Stomach (tissue), 19 donors: Measurements from ENCODE around the gene PRMT7. TPM values are rescaled to one million over a fixed set of nuclear protein-coding genes. Genes with fewer than 3 reads are reported as not detected.

ENCODE experiments used
- DNase-seq, 2 donors: peaks; one replicate each; pipeline versions ENCODE4 v3.0.0 to v3.0.0-alpha.2; 2013 to 2019
- H3K27ac ChIP-seq, 5 donors: fragments of 200-600 bp in 4 of 5; sonication (generic) in 4 of 5; one replicate each; pipeline ENCODE4 v1.5.1; 2013 to 2019; ENCODE audit warnings: mild to moderate bottlenecking in 1 of 5, moderate library complexity in 1 of 5
- H3K27me3 ChIP-seq, 3 donors: fragments of 200-600 bp; sonication (generic); one replicate each; pipeline ENCODE4 v1.5.1; 2017 to 2019; ENCODE audit warnings: mixed run types in 1 of 3
- H3K36me3 ChIP-seq, 4 donors: fragments of 200-600 bp; sonication (generic); 1 replicate in 3 of 4; 2 replicates in 1 of 4; pipeline ENCODE4 v1.5.1; 2016 to 2019
- H3K4me1 ChIP-seq, 4 donors: fragments of 200-600 bp; sonication (generic); one replicate each; pipeline ENCODE4 v1.5.1; 2016 to 2019
- H3K4me3 ChIP-seq, 4 donors: fragments of 200-600 bp; sonication (generic) in 3 of 4; one replicate each; pipeline ENCODE4 v1.5.1; 2016 to 2019; ENCODE audit warnings: mild to moderate bottlenecking in 1 of 4
- H3K9me3 ChIP-seq, 4 donors: fragments of 200-600 bp; sonication (generic); one replicate each; pipeline ENCODE4 v1.5.1; 2016 to 2019
- EP300 ChIP-seq: sonication (generic); formaldehyde crosslinking; IDR thresholded peaks from one replicate; pipeline ENCODE4 v1.6.1; 2017; ENCODE audit warnings: antibody characterized with exemption
- POLR2A ChIP-seq, 4 donors: fragments of 450-650 bp; IDR thresholded peaks; one replicate each; pipeline ENCODE4 v1.6.1; 2016; ENCODE audit warnings: antibody characterized with exemption in 4 of 4, control low read depth in 2 of 4, mild to moderate bottlenecking in 1 of 4, moderate library complexity in 1 of 4
- POLR2AphosphoS5 ChIP-seq, 3 donors: sonication (generic); formaldehyde crosslinking; IDR thresholded peaks; one replicate each; pipeline ENCODE4 v1.6.1; 2016; ENCODE audit warnings: antibody characterized with exemption in 3 of 3
- WGBS, 5 donors: extraction: QIAGEN DNeasy Blood & Tissue Kit in 3 of 5; methylation state at CpG; one replicate each; pipeline versions ENCODE4 v1.1.5 to v1.1.7; 2013 to 2018; 5-methylcytosine and 5-hydroxymethylcytosine counted together
- intact Hi-C: fragments of 100-400 bp; cut with DNase I; formaldehyde crosslinking; loops from one replicate; pipeline ENCODE4 v1.15.1; 2023; ENCODE audit warnings: low total_unique reads
- long read RNA-seq, 10 donors: transcript quantifications; one replicate each; lab custom pipeline, GENCODE V29; 2026
- polyA plus RNA-seq, 3 donors: library from polyadenylated mRNA; stranded (reverse); fragments of 200-250 nt; gene quantifications; one replicate each; pipeline ENCODE4 v1.2.3, GENCODE V29; 2013
- total RNA-seq, 5 donors: library from RNA; depleted of rRNA; stranded (reverse); fragments of >200 nt; gene quantifications; one replicate each; pipeline versions ENCODE4 v1.1.0 to v1.2.3, GENCODE V29; 2014 to 2016
- TF ChIP-seq, protein P1 (sequence below), 7 experiments: fragments of 450-650 bp in 4 of 7; fragments of 200-600 bp in 3 of 7; sonication (generic) in 3 of 7; IDR thresholded peaks; one replicate each; pipeline ENCODE4 v1.5.1; 2016 to 2019; ENCODE audit warnings: antibody characterized with exemption in 7 of 7, control low read depth in 2 of 7, mild to moderate bottlenecking in 1 of 7
- donor health status: healthy with polysubstance abuse.
- donor health status: Bipolar disorder and iron deficiency.
- donor health status: healthy.

PRMT7 gene, protein sequence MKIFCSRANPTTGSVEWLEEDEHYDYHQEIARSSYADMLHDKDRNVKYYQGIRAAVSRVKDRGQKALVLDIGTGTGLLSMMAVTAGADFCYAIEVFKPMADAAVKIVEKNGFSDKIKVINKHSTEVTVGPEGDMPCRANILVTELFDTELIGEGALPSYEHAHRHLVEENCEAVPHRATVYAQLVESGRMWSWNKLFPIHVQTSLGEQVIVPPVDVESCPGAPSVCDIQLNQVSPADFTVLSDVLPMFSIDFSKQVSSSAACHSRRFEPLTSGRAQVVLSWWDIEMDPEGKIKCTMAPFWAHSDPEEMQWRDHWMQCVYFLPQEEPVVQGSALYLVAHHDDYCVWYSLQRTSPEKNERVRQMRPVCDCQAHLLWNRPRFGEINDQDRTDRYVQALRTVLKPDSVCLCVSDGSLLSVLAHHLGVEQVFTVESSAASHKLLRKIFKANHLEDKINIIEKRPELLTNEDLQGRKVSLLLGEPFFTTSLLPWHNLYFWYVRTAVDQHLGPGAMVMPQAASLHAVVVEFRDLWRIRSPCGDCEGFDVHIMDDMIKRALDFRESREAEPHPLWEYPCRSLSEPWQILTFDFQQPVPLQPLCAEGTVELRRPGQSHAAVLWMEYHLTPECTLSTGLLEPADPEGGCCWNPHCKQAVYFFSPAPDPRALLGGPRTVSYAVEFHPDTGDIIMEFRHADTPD
- total RNA-seq (10 to 100 TPM; 24.9 to 88.8 (median 48.3) TPM), polyA plus RNA-seq (10 to 100 TPM; 22.4 to 30.2 (median 28.6) TPM)
- long read RNA-seq, donor 1, partial matches to known transcripts = 0 of 1 reads
- long read RNA-seq, donor 1, other reads (novel, unspliced or antisense) = 0 of 1 reads
- long read RNA-seq, donor 2, partial matches to known transcripts = 48 of 48 reads
- long read RNA-seq, donor 2, other reads (novel, unspliced or antisense) = 0 of 48 reads
- long read RNA-seq, donor 3, partial matches to known transcripts = 0 of 1 reads
- long read RNA-seq, donor 3, other reads (novel, unspliced or antisense) = 0 of 1 reads
- long read RNA-seq, donor 4 = 0 reads
- long read RNA-seq, donor 5 = 0 reads
- long read RNA-seq, donor 6, partial matches to known transcripts = 7 of 9 reads
- long read RNA-seq, donor 6, other reads (novel, unspliced or antisense) = 0 of 9 reads
- long read RNA-seq, donor 7, partial matches to known transcripts = 13 of 13 reads
- long read RNA-seq, donor 7, other reads (novel, unspliced or antisense) = 0 of 13 reads
- long read RNA-seq, donor 8, partial matches to known transcripts = 0 of 1 reads
- long read RNA-seq, donor 8, other reads (novel, unspliced or antisense) = 0 of 1 reads
- long read RNA-seq, donor 9, partial matches to known transcripts = 0 of 1 reads
- long read RNA-seq, donor 9, other reads (novel, unspliced or antisense) = 0 of 1 reads
- long read RNA-seq, donor 10 = 0 reads

DNA sequence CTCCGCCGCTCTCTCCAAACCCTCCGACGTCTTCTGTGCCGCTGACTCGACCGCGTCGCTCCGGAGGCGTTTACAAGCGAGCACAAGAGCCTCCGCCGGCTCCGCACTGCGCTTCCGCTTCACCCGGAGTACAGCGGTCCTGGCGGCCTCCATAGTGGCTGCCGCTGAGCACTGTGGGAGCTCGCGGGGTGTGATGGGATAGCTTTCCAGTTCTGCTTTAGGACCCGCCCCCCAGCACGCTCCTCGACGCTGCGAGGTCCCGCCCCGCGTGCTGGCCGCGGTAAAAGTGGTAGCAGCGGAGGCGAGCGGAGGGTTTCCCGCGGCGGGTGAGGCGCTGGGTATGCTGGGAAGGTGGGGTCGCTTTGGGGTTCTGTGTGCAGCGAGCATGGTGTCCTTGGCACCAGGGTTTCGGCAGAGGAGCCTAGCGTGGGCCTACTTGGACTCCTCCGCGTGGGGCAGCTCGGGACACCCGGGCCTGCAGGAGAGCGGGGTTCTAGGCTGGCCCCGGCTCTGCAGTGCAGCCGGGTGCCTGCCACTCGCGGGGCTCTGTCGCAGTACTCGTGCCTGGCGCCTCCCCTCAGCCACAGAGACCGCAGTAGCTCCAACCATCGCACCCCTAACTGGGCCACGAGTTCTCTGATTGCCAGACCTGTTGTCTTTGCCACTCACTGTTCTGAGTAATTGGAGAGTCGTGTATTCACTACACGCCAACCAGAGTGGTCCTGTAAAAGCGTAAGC is at the start of gene PRMT7, which contains the start of gene SLC7A6OS:
PRMT7 (plus strand) TSS at position 246 of the 738 bp plus-strand sequence. CDS start 4,961 bp downstream, outside the sequence.
SLC7A6OS (minus strand) TSS at position 173 of the 738 bp plus-strand sequence; CDS start at position 153, 20 bp downstream.
- intact Hi-C loops = no loop called here
- Histone ChIP-seq H3K36me3 (peaks cover 14 to 57% (median 51%) of the 10 kb centered on the region in 4 donors), H3K27me3 (no peaks in the 10 kb centered on the region), H3K27ac (peak within 1 kb of the TSS; percentile 81 to 95 (median 88)), H3K4me1 (peaks cover 24 to 59% (median 41%) of the 10 kb centered on the region in 4 donors), H3K4me3 (peak within 1 kb of the TSS; percentile 66 to 99 (median 92)), H3K9me3 (no peaks in the 10 kb centered on the region)
- TF ChIP-seq, protein P1, sequence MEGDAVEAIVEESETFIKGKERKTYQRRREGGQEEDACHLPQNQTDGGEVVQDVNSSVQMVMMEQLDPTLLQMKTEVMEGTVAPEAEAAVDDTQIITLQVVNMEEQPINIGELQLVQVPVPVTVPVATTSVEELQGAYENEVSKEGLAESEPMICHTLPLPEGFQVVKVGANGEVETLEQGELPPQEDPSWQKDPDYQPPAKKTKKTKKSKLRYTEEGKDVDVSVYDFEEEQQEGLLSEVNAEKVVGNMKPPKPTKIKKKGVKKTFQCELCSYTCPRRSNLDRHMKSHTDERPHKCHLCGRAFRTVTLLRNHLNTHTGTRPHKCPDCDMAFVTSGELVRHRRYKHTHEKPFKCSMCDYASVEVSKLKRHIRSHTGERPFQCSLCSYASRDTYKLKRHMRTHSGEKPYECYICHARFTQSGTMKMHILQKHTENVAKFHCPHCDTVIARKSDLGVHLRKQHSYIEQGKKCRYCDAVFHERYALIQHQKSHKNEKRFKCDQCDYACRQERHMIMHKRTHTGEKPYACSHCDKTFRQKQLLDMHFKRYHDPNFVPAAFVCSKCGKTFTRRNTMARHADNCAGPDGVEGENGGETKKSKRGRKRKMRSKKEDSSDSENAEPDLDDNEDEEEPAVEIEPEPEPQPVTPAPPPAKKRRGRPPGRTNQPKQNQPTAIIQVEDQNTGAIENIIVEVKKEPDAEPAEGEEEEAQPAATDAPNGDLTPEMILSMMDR (IDR thresholded peaks at IDR 0.05) = peak in 1 of 7 experiments; percentile 74
- TF ChIP-seq POLR2A (IDR thresholded peaks at IDR 0.05) (no peak), EP300 (no peak), POLR2AphosphoS5 (IDR thresholded peaks at IDR 0.05) (peak; percentile 89 to 95 (median 95))
- DNase-seq = peak; percentile 90 to 98
- 0 to 1% (median 1%) methylated on average over 14 to 62 of the region's 62 CpGs for WGBS, 5 donors

DNA sequence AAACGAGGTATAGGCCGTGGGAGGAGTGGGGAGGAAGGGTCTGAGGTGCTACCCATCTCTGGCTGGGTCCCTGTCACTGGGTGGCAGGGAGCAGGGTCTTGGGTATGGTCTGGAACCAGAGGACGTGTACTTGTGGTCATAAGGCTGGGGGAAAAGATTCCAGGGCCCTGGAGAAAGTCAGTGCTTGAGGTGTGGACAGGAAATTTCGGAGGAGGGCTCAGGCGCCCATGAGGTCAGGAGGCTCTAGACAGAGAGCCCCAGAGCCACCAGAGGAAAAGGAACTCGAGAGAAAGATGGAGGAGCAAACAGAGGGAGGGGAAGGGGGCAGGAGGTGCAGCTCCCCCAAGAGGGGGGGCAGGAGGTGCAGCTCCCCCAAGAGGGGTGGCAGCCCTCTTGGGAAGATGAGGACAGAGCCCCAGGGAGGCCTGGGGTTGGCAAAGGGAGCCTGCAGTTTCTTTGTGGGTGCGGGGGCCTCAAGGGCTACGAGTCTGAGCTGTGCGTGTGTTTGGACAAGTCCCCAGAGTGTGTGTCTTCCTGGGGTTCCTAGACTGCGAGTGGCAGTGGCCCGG is 47.2 kb upstream of the PRMT7 start:
- 35 to 55% (median 39%) methylated on average over 8 to 11 of the region's 11 CpGs for WGBS, 5 donors
- H3K27me3 ChIP-seq = no peaks in the 10 kb centered on the region
- peak overlapping the region; percentile 91 to 97 (median 94) for H3K27ac ChIP-seq
- peak overlapping the region; percentile 65 to 91 (median 75) for H3K4me3 ChIP-seq
- H3K9me3 ChIP-seq = no peaks in the 10 kb centered on the region
- DNase-seq = no peak
- intact Hi-C loops = loop anchor here (5.0 kb wide), 1 partner anchor 64 kb away; no protein-coding TSS in a partner anchor
- H3K36me3 ChIP-seq = peaks cover 16 to 24% (median 22%) of the 10 kb centered on the region in 4 donors
- peaks cover 20 to 57% (median 33%) of the 10 kb centered on the region in 4 donors for H3K4me1 ChIP-seq
- TF ChIP-seq, protein P1 (IDR thresholded peaks at IDR 0.05) = peak in 1 of 7 experiments; percentile 27
- no peak for TF ChIP-seq POLR2AphosphoS5 (IDR thresholded peaks at IDR 0.05)

DNA sequence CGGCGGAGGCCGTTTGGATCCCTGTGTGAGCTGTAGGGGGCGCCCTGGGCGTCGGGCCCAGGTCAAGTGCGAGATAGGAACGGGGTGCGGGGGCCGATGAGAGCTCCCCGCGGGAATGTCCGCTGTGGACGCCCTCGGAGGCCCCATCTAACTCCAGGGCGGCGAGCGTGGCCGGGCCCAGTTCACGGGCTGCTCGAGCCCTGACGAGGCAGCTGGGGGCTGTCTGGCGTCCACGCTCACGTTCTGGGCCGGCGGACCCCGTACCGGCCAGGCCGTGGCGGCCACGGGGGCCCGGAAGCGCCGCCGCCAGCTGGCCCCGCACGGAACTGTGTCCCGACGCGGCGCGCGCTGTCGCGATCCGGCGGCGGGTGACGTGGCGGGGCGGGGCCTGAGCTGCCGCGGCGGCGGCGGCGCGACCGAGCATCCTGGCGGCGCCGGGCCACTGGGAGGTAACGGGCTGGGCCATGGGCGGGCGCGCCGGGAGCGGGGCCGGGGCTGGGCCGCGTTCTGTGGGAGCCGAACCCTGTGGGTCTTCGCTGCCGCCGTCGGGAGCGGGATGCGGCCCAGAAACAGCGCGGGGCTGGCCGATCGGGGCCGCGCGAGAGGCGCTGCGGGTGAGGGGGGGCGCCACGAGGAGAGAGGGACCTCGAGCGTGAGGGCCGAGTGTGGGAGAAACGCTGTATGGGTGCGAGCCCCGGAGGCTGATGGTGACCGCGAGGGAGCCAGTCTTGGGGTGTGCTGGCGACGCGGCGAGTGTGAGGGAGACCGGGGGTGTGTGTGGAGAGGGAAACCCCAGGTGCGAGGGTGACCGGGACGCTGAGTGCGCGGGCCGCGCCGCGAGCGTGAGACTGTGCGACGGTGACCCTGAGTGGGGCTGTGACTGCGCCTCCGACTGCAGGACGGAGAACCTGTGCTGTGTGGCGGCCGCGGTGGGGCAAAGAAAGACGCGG is 46.4 kb upstream of the PRMT7 start, which contains the start of gene SLC7A6:
SLC7A6 (plus strand) TSS at position 399 of the 950 bp plus-strand sequence. CDS start 10,201 bp downstream, outside the sequence.
- peak; percentile 79 to 87 for DNase-seq
- no peaks in the 10 kb centered on the region for H3K9me3 ChIP-seq
- no peaks in the 10 kb centered on the region for H3K27me3 ChIP-seq
- peak within 1 kb of the TSS; percentile 91 to 97 (median 94) for H3K27ac ChIP-seq
- H3K36me3 ChIP-seq = peaks cover 11 to 16% (median 14%) of the 10 kb centered on the region in 4 donors
- peak within 1 kb of the TSS; percentile 65 to 91 (median 75) for H3K4me3 ChIP-seq
- intact Hi-C loops = loop anchor here (5.0 kb wide), 1 partner anchor 63 kb away; no protein-coding TSS in a partner anchor
- WGBS, 5 donors = 0 to 1% (median 1%) methylated on average over 11 to 123 of the region's 123 CpGs
- H3K4me1 ChIP-seq = peaks cover 20 to 63% (median 35%) of the 10 kb centered on the region in 4 donors
- TF ChIP-seq EP300 (no peak), POLR2A (IDR thresholded peaks at IDR 0.05) (no peak), POLR2AphosphoS5 (IDR thresholded peaks at IDR 0.05) (peak in 2 of 3 donors; percentile 17 to 19)
- TF ChIP-seq, protein P1 (IDR thresholded peaks at IDR 0.05) = peak in 4 of 7 experiments; percentile 39 to 66 (median 51)
